ENCODE results near the gene ABHD6. TPM values are rescaled to one million over a fixed set of nuclear protein-coding genes. Genes with fewer than 3 reads are reported as not detected.

Gene ABHD6
- total RNA-seq, 1 experiment from 2014 or later: 5.7 TPM

DNA sequence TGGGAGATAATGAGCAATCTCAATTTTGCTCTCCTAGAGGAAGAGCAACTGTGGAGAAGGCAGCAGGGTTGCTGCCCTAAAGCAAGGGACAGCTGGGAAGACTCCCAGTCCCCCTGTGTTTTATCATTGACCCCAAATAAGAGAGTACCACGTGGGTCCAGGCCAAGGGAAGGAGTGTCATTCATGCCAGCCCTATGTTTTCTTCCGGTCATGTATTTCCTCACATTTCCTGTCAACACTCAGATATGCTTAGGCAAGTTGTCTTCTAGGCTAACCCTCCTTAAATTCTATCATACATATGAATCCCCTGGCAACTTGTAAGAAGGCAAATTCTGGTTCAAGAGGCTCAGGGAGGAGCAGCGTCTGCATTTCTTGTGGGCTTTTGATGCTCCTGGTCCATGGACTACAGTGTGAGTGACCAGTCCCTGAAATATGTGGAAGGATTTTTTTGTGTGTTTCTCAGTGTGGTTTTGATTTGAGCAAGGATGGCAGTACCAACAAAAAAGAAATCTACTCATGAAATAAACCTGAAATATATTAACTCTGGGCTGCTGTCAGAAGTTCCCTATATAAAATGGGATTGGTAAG is 36.5 kb downstream of the ABHD6 start:
- Mint-ChIP-seq H3K9me3 (ENCODE audit: low read depth, unreplicated experiment) (no peaks in the 10 kb centered on the region), H3K4me3 (ENCODE audit: low read depth, unreplicated experiment) (no peak overlapping the region), H3K36me3 (ENCODE audit: insufficient read depth, unreplicated experiment) (no peaks in the 10 kb centered on the region), H3K27me3 (ENCODE audit: unreplicated experiment) (no peaks in the 10 kb centered on the region), H3K4me1 (ENCODE audit: low read depth, unreplicated experiment) (peaks cover 7% of the 10 kb centered on the region), H3K27ac (ENCODE audit: unreplicated experiment) (no peak overlapping the region)
- DNase-seq: no peak
- CTCF ChIA-PET: no interaction called here
- BruUV-seq (replicated peaks): no TSS peak
- TF ChIP-seq, protein P1, sequence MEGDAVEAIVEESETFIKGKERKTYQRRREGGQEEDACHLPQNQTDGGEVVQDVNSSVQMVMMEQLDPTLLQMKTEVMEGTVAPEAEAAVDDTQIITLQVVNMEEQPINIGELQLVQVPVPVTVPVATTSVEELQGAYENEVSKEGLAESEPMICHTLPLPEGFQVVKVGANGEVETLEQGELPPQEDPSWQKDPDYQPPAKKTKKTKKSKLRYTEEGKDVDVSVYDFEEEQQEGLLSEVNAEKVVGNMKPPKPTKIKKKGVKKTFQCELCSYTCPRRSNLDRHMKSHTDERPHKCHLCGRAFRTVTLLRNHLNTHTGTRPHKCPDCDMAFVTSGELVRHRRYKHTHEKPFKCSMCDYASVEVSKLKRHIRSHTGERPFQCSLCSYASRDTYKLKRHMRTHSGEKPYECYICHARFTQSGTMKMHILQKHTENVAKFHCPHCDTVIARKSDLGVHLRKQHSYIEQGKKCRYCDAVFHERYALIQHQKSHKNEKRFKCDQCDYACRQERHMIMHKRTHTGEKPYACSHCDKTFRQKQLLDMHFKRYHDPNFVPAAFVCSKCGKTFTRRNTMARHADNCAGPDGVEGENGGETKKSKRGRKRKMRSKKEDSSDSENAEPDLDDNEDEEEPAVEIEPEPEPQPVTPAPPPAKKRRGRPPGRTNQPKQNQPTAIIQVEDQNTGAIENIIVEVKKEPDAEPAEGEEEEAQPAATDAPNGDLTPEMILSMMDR (IDR thresholded peaks at IDR 0.05; ENCODE audit: unreplicated experiment): no peak
- intact Hi-C loops (cut with micrococcal nuclease; ENCODE audit: unreplicated experiment): no loop called here

DNA sequence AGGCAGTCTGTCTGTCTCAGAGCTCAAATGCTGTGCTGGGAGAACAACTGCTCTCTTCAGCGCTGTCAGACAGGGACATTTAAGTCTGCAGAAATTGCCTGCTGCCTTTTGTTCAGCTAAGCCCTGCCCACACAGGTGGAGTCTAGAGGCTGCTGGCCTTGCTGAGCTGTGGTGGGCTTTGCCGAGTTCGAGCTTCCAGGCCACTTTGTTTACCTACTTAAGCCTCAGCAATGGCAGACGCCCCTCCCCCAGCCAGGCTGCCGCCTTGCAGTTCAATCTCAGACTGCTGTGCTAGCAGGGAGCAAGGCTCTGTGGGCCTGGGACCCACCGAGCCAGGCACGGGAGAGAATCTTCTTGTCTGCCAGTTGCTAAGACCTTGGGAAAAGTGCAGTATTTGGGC is 43.5 kb downstream of the ABHD6 start:
- intact Hi-C loops (cut with micrococcal nuclease; ENCODE audit: unreplicated experiment): no loop called here
- Mint-ChIP-seq H3K36me3 (ENCODE audit: insufficient read depth, unreplicated experiment) (no peaks in the 10 kb centered on the region), H3K27ac (ENCODE audit: unreplicated experiment) (no peak overlapping the region), H3K4me1 (ENCODE audit: low read depth, unreplicated experiment) (no peaks in the 10 kb centered on the region), H3K4me3 (ENCODE audit: low read depth, unreplicated experiment) (no peak overlapping the region), H3K9me3 (ENCODE audit: low read depth, unreplicated experiment) (no peaks in the 10 kb centered on the region), H3K27me3 (ENCODE audit: unreplicated experiment) (no peaks in the 10 kb centered on the region)
- no TSS peak for BruUV-seq (replicated peaks)
- TF ChIP-seq, protein P1 (IDR thresholded peaks at IDR 0.05; ENCODE audit: unreplicated experiment): no peak
- DNase-seq: no peak
- CTCF ChIA-PET: no interaction called here

DNA sequence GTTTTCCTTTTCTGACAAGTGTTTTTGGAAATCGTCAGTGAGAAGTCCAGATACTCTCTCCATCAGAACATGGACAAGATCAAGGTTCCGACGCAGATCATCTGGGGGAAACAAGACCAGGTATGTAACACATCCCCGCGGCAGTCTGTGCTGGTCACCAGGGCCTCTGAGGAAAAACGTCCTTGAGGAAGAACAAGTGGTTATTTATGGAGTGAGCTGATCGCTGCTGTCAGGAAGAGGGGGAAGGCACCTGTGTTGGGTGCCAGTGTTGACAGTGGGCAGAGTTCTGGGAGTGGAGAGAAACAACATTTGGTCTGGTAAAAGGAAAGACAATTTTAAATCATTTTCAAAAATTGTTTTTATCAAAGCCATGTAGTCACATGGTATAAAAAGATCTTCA is 47.7 kb downstream of the ABHD6 start:
- DNase-seq: no peak
- intact Hi-C loops (cut with micrococcal nuclease; ENCODE audit: unreplicated experiment): no loop called here
- Mint-ChIP-seq H3K9me3 (ENCODE audit: low read depth, unreplicated experiment) (no peaks in the 10 kb centered on the region), H3K4me1 (ENCODE audit: low read depth, unreplicated experiment) (no peaks in the 10 kb centered on the region), H3K4me3 (ENCODE audit: low read depth, unreplicated experiment) (no peak overlapping the region), H3K27ac (ENCODE audit: unreplicated experiment) (no peak overlapping the region), H3K36me3 (ENCODE audit: insufficient read depth, unreplicated experiment) (no peaks in the 10 kb centered on the region), H3K27me3 (ENCODE audit: unreplicated experiment) (no peaks in the 10 kb centered on the region)
- CTCF ChIA-PET: interaction anchor here (1.2 kb wide), 1 partner anchor 21 kb away, joined by 4 read pairs; the partner anchor contains the start of gene HTD2
- TF ChIP-seq, protein P1 (IDR thresholded peaks at IDR 0.05; ENCODE audit: unreplicated experiment): no peak
- no TSS peak for BruUV-seq (replicated peaks)

DNA sequence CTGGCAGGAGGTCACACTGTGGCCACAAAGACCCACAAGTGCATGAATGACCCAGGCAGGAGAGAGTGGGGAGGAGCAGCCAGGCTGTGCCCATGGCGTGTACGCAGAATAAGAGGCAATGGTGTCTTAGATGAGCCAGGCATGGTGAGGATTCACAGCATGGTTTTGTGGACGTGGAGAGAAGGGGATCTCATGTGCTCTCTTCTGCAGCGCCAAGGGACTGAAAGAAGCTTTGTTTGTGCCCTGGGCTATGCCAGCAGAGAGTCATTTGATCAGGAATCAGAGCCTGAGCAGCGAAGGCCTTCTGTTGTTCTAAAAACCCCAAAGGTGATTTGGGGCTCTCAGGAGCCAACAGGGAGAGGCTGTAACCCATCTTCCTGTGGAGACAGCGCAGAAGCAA is 49.8 kb downstream of the ABHD6 start:
- intact Hi-C loops (cut with micrococcal nuclease; ENCODE audit: unreplicated experiment): no loop called here
- no peaks in the 10 kb centered on the region for H3K4me1 Mint-ChIP-seq (ENCODE audit: low read depth, unreplicated experiment)
- no peaks in the 10 kb centered on the region for H3K9me3 Mint-ChIP-seq (ENCODE audit: low read depth, unreplicated experiment)

More for the DNA sequence above, 49.8 kb downstream of the ABHD6 start:
- Mint-ChIP-seq H3K27ac (ENCODE audit: unreplicated experiment) (no peak overlapping the region), H3K4me3 (ENCODE audit: low read depth, unreplicated experiment) (no peak overlapping the region), H3K27me3 (ENCODE audit: unreplicated experiment) (no peaks in the 10 kb centered on the region), H3K36me3 (ENCODE audit: insufficient read depth, unreplicated experiment) (no peaks in the 10 kb centered on the region)
- DNase-seq: no peak
- BruUV-seq (replicated peaks): no TSS peak
- CTCF ChIA-PET: no interaction called here
- TF ChIP-seq, protein P1 (IDR thresholded peaks at IDR 0.05; ENCODE audit: unreplicated experiment): no peak

Data from Calu3 (cell line).